H9 (cell line): ENCODE data around the gene AP1G2. TPM values are rescaled to one million over a fixed set of nuclear protein-coding genes. Genes with fewer than 3 reads are reported as not detected.

Experiments
- DNase-seq: peaks from one replicate; pipeline ENCODE4 v3.0.0-alpha.2; 2017
- H2AFZ ChIP-seq: one replicate; pipeline ENCODE4 v1.6.1; 2013; ENCODE audit warnings: mild to moderate bottlenecking, low read length, control low read depth, moderate library complexity
- H2AK5ac ChIP-seq: 2 replicates; pipeline ENCODE4 v1.6.1; 2013; ENCODE audit warnings: low read length, control low read depth, mixed read lengths; ENCODE audit not compliant: insufficient read length
- H2BK120ac ChIP-seq: one replicate; pipeline ENCODE4 v1.6.1; 2013; ENCODE audit warnings: low read depth, mild to moderate bottlenecking, low read length, control low read depth, inconsistent platforms; ENCODE audit not compliant: poor library complexity, severe bottlenecking
- H2BK12ac ChIP-seq: 2 replicates; pipeline ENCODE4 v1.6.1; 2013; ENCODE audit warnings: low read length, control low read depth, mixed read lengths, low read depth; ENCODE audit not compliant: insufficient read length
- H2BK15ac ChIP-seq: 2 replicates; pipeline ENCODE4 v1.6.1; 2013; ENCODE audit warnings: low read depth, low read length, control low read depth
- H2BK20ac ChIP-seq: one replicate; pipeline ENCODE4 v1.6.1; 2013; ENCODE audit warnings: low read depth, mild to moderate bottlenecking, low read length, control low read depth, inconsistent platforms; ENCODE audit not compliant: poor library complexity, severe bottlenecking
- H2BK5ac ChIP-seq: 2 replicates; pipeline ENCODE4 v1.6.1; 2013; ENCODE audit warnings: low read length, control low read depth, mixed read lengths; ENCODE audit not compliant: insufficient read length
- H3K14ac ChIP-seq: 2 replicates; pipeline ENCODE4 v1.6.1; 2013; ENCODE audit warnings: low read length, control low read depth; ENCODE audit not compliant: insufficient read depth
- H3K18ac ChIP-seq: 2 replicates; pipeline ENCODE4 v1.6.1; 2013; ENCODE audit warnings: low read depth, mild to moderate bottlenecking, mixed read lengths, low read length, control low read depth; ENCODE audit not compliant: insufficient read length
- H3K23ac ChIP-seq: 2 replicates; pipeline ENCODE4 v1.6.1; 2013; ENCODE audit warnings: low read length, control low read depth, mixed read lengths, low read depth; ENCODE audit not compliant: insufficient read length
- H3K23me2 ChIP-seq: 2 replicates; pipeline ENCODE4 v1.6.1; 2013; ENCODE audit warnings: low read depth, mild to moderate bottlenecking, mixed read lengths, low read length, control low read depth; ENCODE audit not compliant: insufficient read length, poor library complexity, severe bottlenecking
- H3K27ac ChIP-seq: 2 replicates; pipeline ENCODE4 v1.5.1; 2013; ENCODE audit warnings: low read length, control low read depth, mixed read lengths, low read depth; ENCODE audit not compliant: insufficient read length
- H3K27me3 ChIP-seq: 2 replicates; pipeline ENCODE4 v1.6.1; 2013; ENCODE audit warnings: low read length, control low read depth, inconsistent platforms; ENCODE audit not compliant: insufficient read depth
- H3K4ac ChIP-seq: 2 replicates; pipeline ENCODE4 v1.6.1; 2013; ENCODE audit warnings: low read depth, mild to moderate bottlenecking, control low read depth, inconsistent platforms, low read length, moderate library complexity
- H3K4me1 ChIP-seq: 2 replicates; pipeline ENCODE4 v1.6.1; 2013; ENCODE audit warnings: low read length, control low read depth, inconsistent platforms; ENCODE audit not compliant: insufficient read depth
- H3K4me2 ChIP-seq: 2 replicates; pipeline ENCODE4 v1.6.1; 2013; ENCODE audit warnings: low read length, control low read depth, mixed read lengths; ENCODE audit not compliant: insufficient read length, insufficient read depth
- H3K56ac ChIP-seq: 2 replicates; pipeline ENCODE4 v1.6.1; 2013; ENCODE audit warnings: low read depth, mild to moderate bottlenecking, mixed read lengths, low read length, control low read depth; ENCODE audit not compliant: insufficient read length
- H3K79me1 ChIP-seq: 2 replicates; pipeline ENCODE4 v1.6.1; 2013; ENCODE audit warnings: low read depth, mild to moderate bottlenecking, moderate library complexity, low read length, control low read depth, inconsistent platforms; ENCODE audit not compliant: insufficient read depth, poor library complexity, severe bottlenecking
- H3K79me2 ChIP-seq: 2 replicates; pipeline ENCODE4 v1.6.1; 2013; ENCODE audit warnings: low read length, control low read depth, inconsistent platforms; ENCODE audit not compliant: insufficient read depth
- H3K9ac ChIP-seq: 2 replicates; pipeline ENCODE4 v1.6.1; 2013; ENCODE audit warnings: low read length, control low read depth, mixed read lengths; ENCODE audit not compliant: insufficient read length; ENCODE audit errors: extremely low read depth
- H3K9me3 ChIP-seq: one replicate; pipeline ENCODE4 v1.6.1; 2013; ENCODE audit warnings: low read depth, low read length, inconsistent platforms; ENCODE audit not compliant: control insufficient read depth
- H3T11ph ChIP-seq: one replicate; pipeline ENCODE4 v1.6.1; 2013; ENCODE audit warnings: mild to moderate bottlenecking, low read length, control low read depth, inconsistent platforms
- H4K20me1 ChIP-seq: one replicate; pipeline ENCODE4 v1.6.1; 2013; ENCODE audit not compliant: control insufficient read depth, insufficient read length, insufficient read depth
- H4K5ac ChIP-seq: 2 replicates; pipeline ENCODE4 v1.6.1; 2013; ENCODE audit warnings: low read depth, mild to moderate bottlenecking, mixed read lengths, low read length, control low read depth; ENCODE audit not compliant: insufficient read length
- H4K8ac ChIP-seq: replicated peaks from 2 replicates; pipeline ENCODE4 v1.6.1; 2013; ENCODE audit warnings: low read length, control low read depth, mixed read lengths, low read depth; ENCODE audit not compliant: insufficient read length
- H4K91ac ChIP-seq: 2 replicates; pipeline ENCODE4 v1.6.1; 2013; ENCODE audit warnings: low read depth, mild to moderate bottlenecking, moderate library complexity, mixed read lengths, low read length, control low read depth; ENCODE audit not compliant: insufficient read length
- H3K27ac Mint-ChIP-seq, 3 experiments: 2 replicates in 2 of 3; 3 replicates in 1 of 3; pipeline ENCODE4 v1.8.0; 2020 to 2021; ENCODE audit warnings: mixed read lengths in 3 of 3, mild to moderate bottlenecking in 1 of 3, moderate library complexity in 1 of 3
- H3K27me3 Mint-ChIP-seq: 2 replicates; pipeline ENCODE4 v1.8.0; 2021; ENCODE audit warnings: low read depth, mild to moderate bottlenecking, moderate library complexity, mixed read lengths
- H3K36me3 Mint-ChIP-seq, 3 experiments: 2 replicates in 2 of 3; 3 replicates in 1 of 3; pipeline ENCODE4 v1.8.0; 2020 to 2021; ENCODE audit warnings: low read depth in 3 of 3, mixed read lengths in 3 of 3; ENCODE audit not compliant: insufficient read depth in 1 of 3
- H3K4me1 Mint-ChIP-seq, 2 experiments: 2 replicates each; pipeline ENCODE4 v1.8.0; 2020; ENCODE audit warnings: mixed read lengths in 2 of 2
- H3K4me3 Mint-ChIP-seq, 2 experiments: 2 replicates in 1 of 2; 3 replicates in 1 of 2; pipeline ENCODE4 v1.8.0; 2020 to 2021; ENCODE audit warnings: mild to moderate bottlenecking in 2 of 2, mixed read lengths in 2 of 2, moderate library complexity in 1 of 2
- H3K9me3 Mint-ChIP-seq, 2 experiments: 2 replicates in 1 of 2; 3 replicates in 1 of 2; pipeline ENCODE4 v1.8.0; 2020; ENCODE audit warnings: mild to moderate bottlenecking in 2 of 2, mixed read lengths in 2 of 2, moderate library complexity in 1 of 2
- WGBS: extraction: QIAGEN DNeasy Blood & Tissue Kit; methylation state at CpG from one replicate; pipeline ENCODE4 v1.1.7; 2013; ENCODE audit warnings: missing lambda C conversion rate, low lambda C conversion rate, mixed read lengths; ENCODE audit not compliant: insufficient read length; ENCODE audit errors: extremely low coverage; 5-methylcytosine and 5-hydroxymethylcytosine counted together
- total RNA-seq: library from RNA; stranded (reverse); gene quantifications from 2 replicates; pipeline ENCODE4 v1.2.1, GENCODE V29; 2021
- TF ChIP-seq, protein P1 (sequence below): fragments of 200-600 bp; sonication (generic); conservative IDR thresholded peaks from 3 replicates; pipeline ENCODE4 v1.8.0; 2021; ENCODE audit warnings: antibody characterized with exemption, mild to moderate bottlenecking

The AP1G2 gene
- total RNA-seq, 1 experiment from 2014 or later = 107 TPM

GRCh38 chr14:23566112-23566777, 1.3 kb downstream of the AP1G2 start:
- Histone ChIP-seq H3K23ac (no peak overlapping the region), H2BK15ac (no peak overlapping the region), H3K79me2 (no peaks in the 10 kb centered on the region), H3K4me1 (peaks cover 9% of the 10 kb centered on the region), H4K8ac (no peak overlapping the region), H3K56ac (no peak overlapping the region), H3K9me3 (no peaks in the 10 kb centered on the region), H3K9ac (no peak overlapping the region), H3K18ac (no peak overlapping the region), H4K20me1 (peaks cover 3% of the 10 kb centered on the region), H2BK120ac (no peak overlapping the region), H3K4me2 (peak overlapping the region; percentile 75), H4K91ac (no peak overlapping the region), H2BK20ac (no peak overlapping the region), H2AK5ac (no peak overlapping the region), H2BK5ac (no peak overlapping the region), H3K23me2 (peaks cover 3% of the 10 kb centered on the region), H4K5ac (no peak overlapping the region), H3K79me1 (no peaks in the 10 kb centered on the region), H3K27ac (no peak overlapping the region), H2AFZ (no peak overlapping the region), H3K4ac (no peak overlapping the region), H3T11ph (no peak overlapping the region), H2BK12ac (no peak overlapping the region), H3K14ac (no peak overlapping the region), H3K27me3 (no peaks in the 10 kb centered on the region)
- Mint-ChIP-seq H3K4me1 (peaks cover 29 to 34% of the 10 kb centered on the region in 2 experiments), H3K27me3 (no peaks in the 10 kb centered on the region; the same call in 1 of the 2 replicates), H3K9me3 (no peaks in the 10 kb centered on the region), H3K4me3 (peak overlapping the region; percentile 95 to 99), H3K36me3 (peaks cover 9 to 44% (median 40%) of the 10 kb centered on the region in 3 experiments), H3K27ac (no peak overlapping the region; a peak in 1 of 7 replicates)
- DNase-seq = no peak
- no CpG with 5 or more reads among the region's 10 CpGs for WGBS
- TF ChIP-seq, protein P1, sequence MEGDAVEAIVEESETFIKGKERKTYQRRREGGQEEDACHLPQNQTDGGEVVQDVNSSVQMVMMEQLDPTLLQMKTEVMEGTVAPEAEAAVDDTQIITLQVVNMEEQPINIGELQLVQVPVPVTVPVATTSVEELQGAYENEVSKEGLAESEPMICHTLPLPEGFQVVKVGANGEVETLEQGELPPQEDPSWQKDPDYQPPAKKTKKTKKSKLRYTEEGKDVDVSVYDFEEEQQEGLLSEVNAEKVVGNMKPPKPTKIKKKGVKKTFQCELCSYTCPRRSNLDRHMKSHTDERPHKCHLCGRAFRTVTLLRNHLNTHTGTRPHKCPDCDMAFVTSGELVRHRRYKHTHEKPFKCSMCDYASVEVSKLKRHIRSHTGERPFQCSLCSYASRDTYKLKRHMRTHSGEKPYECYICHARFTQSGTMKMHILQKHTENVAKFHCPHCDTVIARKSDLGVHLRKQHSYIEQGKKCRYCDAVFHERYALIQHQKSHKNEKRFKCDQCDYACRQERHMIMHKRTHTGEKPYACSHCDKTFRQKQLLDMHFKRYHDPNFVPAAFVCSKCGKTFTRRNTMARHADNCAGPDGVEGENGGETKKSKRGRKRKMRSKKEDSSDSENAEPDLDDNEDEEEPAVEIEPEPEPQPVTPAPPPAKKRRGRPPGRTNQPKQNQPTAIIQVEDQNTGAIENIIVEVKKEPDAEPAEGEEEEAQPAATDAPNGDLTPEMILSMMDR = no peak
